GM21526 (cell line): ENCODE data around the gene C16orf86.

Experiments used
- ATAC-seq: cut with Tn5 transposase; IDR thresholded peaks from one replicate; pipeline ENCODE4 v1.9.1; 2021; ENCODE audit warnings: moderate library complexity; ENCODE audit not compliant: unreplicated experiment, low FRiP score

C16orf86 gene, protein sequence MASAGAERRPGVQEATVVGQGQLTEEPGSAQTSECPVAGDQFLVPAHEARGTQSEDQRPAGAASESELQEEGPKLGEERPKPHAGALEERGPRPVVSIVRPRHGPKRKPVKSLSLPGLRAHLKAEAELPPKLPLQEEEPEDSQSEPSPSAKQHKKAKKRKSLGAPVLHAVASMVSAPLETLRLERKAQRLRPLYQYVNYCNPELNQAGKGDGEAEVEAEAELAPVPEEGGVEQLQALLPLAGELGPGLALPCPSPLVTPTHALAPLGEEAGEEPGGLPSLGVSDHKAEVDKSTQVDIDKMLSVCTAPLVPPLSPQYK

DNA sequence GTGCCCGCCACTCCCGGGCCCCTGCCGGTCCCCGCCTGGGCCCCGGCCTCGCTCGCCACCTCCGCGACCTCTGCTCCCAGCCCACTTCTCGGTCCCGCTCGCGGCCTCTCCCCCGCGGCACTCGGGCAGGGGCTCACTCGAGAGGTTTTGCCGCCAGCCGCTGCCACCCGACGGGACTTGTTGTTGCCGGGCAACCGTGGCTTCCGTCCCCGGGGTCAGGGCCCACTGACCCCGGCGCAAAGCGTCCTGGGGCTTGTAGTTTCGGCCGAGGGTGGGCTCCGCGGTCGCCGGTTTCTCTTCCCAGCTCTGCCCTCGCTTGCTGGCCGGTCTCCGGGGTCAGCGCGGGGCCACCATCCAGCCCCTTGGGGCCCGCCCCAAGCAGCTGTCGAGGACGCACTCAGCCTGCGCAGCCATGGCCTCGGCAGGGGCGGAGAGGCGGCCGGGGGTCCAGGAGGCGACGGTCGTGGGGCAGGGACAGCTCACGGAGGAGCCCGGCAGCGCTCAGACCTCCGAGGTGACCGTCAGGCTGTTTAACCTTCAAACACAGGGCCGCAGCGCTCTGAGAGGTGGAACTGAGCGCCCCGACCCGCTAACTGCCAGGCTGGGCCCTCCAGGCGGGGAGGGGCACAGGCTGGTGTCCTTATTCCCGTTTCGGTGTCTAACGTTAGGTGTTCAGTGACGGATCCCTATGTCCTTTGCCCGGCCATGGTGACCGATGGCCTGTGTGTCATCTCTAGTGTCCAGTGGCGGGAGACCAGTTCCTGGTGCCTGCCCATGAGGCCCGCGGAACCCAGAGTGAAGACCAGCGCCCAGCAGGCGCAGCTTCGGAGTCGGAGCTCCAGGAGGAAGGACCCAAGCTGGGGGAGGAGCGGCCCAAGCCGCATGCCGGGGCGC lies at the start of gene C16orf86, which contains the start of gene ENKD1:
TSS of gene C16orf86 (plus strand) at position 256 of the 894 bp plus-strand sequence. CDS start at position 413, 157 bp downstream.
TSS of gene ENKD1 (minus strand) at position 192 of the 894 bp plus-strand sequence. CDS start 308 bp downstream, outside the sequence.
- no peak for ATAC-seq

DNA sequence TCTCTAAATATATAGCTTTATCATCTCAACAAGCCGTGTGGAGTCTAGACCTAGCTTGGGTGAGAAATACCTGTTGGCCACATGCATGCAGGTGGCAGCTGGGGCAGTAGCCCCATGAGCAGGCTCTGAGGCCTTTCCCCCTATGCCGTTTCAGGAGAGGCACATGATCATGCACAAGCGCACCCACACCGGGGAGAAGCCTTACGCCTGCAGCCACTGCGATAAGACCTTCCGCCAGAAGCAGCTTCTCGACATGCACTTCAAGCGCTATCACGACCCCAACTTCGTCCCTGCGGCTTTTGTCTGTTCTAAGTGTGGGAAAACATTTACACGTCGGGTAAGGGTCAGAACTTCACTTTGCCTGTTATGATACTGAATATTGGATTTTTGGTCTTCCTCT lies 38.4 kb upstream of the C16orf86 start:
- no peak for ATAC-seq

DNA sequence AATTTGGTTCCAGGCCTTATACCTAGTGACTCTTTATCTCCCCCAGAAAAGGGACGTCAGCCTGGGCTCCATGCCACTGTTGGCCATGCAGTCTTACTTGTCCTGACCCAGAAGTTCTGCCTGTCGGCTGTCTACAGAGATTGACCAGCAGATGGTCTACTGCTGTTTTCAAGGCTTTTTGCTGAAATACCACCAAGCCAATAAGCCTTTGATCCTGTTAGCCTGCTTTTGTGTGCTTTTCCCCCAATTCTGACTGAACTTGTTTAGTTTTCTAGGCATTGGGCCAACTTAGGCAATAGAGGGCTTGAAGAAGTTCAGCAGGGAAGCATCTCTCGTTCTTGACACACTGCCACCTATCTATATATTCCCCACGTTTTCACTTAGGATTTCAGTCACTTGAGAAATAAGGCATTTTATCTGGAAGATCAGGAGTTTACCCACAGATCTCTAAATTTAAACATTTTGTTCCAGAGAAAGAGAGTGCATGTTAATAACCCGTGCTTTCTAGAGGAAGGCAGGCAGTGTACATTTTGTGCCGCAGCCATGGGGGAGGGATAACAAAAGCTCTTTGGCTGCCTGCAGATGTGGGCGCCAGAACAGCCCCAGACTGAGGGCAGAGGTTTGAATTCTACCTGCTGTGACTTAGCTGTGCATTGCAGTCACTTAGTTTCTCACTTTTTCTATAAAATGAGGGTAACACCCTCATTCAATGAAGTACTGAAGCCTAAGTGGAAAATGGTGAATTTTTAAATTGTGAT lies 34.0 kb upstream of the C16orf86 start:
- no peak for ATAC-seq

DNA sequence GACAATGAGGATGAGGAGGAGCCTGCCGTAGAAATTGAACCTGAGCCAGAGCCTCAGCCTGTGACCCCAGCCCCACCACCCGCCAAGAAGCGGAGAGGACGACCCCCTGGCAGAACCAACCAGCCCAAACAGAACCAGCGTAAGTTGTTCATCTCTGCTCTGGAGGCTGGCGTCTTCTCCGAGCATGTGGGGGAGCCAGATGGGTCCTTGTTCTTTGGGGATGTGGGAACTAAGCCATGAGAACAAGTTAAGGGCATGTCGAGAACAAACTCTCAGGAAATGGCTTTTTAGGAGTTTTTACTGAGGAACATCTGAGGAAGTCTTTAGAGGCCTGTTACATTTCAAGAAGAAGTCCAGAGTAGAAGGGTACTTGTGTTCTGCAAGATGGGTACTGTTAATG lies 29.9 kb upstream of the C16orf86 start:
- ATAC-seq = no peak

DNA sequence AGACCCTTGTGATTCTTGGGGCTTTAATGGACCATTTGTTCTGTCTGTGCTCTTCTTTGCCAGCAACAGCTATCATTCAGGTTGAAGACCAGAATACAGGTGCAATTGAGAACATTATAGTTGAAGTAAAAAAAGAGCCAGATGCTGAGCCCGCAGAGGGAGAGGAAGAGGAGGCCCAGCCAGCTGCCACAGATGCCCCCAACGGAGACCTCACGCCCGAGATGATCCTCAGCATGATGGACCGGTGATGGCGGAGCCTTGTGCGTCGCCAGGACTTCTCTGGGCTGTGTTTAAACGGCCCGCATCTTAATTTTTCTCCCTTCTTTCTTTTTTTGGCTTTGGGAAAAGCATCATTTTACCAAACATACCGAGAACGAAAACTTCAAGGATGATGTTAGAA lies 29.0 kb upstream of the C16orf86 start:
- ATAC-seq = no peak

DNA sequence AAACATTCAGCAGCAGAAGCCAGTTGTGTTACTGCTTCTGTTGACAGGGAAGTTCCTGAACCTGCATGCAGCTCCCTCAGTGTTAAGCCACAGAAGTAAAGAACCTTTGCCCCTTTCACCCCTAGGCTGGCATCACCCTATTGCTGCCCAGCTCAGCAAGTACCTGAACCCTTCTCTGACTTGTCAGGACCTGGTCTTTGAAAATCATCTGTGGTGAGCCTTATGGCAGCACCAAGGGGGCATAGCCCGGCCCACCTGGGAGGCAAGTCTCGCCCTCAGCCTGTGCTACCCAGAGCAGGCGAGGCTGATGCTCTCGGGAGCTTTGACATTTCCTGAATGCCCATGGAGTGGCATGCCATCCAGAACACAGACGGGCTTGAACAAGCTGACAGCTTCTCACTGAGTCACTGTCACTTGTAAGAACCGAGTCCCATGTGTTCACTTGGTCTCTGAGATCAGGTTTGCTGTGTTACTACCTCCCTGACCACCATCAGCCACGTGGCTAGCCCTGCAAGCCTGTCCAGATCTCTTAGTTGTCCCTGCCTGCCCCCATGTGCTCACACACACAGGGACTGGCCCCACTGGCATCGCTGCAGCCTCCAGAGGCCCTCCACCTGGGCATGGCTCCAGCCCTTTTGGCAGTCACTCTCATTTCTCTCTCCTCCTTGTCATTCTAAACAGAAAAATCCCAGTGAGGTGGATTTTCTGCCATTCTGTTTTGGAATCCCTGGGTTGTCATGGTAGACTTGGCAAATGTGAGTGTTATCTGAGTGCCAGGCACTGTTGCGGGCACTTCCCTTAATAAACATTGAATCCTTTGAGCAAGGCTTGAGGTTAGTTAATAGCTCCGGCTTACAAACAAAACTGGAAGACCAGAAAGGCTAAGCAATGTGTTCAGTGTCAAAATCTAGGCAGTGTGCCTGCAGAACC lies 24.6 kb upstream of the C16orf86 start:
- ATAC-seq = no peak

DNA sequence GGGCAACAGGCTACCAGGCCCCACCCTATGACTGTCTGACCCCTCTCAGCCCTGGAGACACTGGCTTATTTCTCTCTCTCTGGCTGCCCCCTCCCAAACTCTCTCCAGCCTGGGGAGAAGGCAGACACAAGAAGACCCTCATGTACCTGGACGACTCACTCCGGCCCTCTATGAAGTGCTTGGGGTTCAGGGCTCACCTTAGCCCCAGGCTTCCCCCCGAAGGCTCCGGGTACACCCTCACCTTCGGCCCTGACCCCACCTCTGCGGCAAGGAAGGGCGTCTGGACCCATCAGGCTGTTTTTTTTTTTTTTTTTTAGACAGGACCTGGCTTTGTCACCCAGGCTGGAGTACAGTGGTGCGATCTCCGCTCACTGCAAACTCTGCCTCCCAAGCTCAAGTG lies 22.6 kb upstream of the C16orf86 start:
- ATAC-seq = no peak

DNA sequence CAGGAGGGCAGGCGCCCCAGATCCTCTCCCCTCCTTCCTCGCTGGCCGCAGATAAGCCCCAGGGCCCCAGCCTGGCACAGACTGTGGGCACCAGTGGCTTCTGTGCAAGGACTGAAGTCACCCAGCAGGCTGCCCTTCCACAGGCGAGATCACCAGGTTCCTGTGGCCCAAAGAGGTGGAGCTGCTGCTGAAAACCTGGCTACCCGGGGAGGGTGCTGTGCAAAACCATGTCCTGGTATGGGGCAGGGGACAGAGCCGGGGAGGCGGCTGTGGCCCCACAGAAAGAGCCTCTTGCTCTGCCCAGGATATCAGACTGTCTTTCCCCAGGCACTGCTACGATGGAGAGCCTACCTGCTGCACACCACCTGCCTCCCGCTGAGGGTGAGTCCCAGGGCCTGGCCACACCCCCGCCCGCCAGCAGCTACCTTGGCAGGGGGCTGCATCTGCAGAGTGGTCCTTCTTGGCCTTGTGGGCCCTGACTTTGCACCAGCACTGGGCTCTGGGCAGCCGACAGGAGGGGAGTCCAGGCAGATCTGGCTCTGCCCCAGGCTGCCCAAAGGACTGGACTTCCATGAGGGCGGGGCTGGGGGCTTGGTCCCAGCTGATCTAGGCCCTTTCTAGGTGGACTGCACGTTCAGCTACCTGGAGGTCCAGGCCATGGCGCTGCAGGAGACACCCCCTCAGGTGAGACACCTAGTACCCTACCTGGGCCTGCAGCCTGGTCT lies 21.1 kb upstream of the C16orf86 start:
- ATAC-seq = no peak

DNA sequence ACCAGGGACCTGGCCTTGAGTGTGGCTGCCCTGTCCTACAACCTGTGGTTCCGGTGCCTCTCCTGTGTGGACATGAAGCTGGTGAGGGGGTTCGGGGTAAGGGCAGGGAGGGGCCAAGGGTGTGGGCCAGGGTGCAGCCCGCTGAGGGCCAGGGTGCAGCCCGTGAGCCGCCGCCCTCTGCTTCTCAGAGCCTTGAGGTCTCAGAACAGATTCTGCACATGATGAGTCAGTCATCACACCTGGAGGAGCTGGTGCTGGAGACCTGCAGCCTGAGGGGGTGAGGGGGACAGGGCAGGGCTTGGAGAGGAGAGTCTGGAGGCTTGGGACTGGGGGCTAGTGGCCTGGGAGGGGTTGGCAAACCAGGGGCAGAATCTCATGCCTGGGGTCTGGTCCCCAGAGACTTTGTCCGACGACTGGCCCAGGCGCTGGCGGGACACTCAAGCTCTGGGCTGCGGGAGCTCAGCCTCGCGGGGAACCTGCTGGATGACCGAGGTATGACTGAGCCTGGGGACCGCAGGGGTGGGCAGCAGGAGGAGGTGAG lies 19.4 kb upstream of the C16orf86 start:
- ATAC-seq = no peak

DNA sequence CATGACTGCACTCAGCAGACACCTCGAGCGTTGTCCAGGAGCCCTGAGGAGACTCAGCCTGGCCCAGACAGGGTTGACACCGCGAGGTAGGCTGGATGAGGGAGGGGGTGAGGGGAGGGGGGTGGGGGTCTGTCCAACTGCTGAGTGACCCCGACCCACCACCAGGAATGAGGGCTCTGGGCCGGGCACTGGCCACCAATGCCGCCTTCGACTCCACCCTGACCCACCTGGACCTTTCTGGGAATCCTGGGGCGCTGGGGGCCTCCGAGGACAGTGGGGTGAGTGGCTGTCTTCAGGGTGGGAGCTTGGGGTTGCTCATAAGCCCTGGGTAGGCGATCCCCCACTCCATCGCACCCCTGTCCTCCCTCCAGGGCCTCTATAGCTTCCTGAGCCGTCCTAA lies 18.9 kb upstream of the C16orf86 start:
- ATAC-seq = no peak

DNA sequence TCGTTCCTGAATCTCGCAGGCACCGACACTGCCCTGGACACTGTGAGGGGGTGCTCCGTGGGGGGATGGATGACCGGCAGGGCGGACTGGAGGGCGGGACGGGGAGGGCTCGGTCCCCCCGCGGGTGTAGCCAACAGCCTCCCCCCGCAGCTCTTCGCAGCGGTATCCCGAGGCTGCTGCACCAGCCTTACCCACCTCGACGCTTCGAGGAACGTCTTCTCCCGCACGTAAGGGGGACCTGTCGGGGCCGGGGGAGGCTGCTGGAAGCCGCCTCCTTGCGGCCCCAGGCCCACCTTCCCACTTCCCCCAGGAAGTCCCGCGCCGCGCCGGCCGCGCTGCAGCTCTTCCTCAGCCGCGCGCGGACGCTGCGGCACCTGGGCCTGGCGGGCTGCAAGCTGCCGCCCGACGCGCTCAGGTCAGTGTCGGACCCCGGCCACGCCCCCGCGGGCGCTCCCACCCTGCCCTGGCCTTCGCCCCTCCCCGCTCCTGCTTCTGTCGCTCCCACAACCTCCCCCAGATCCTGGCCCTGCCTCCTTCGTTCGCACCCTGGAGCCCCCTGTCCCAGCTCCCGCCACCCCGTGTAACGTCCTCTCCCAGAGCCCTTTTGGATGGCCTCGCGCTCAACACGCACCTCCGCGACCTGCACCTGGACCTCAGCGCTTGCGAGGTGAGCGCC lies 18.4 kb upstream of the C16orf86 start:
- ATAC-seq = no peak

DNA sequence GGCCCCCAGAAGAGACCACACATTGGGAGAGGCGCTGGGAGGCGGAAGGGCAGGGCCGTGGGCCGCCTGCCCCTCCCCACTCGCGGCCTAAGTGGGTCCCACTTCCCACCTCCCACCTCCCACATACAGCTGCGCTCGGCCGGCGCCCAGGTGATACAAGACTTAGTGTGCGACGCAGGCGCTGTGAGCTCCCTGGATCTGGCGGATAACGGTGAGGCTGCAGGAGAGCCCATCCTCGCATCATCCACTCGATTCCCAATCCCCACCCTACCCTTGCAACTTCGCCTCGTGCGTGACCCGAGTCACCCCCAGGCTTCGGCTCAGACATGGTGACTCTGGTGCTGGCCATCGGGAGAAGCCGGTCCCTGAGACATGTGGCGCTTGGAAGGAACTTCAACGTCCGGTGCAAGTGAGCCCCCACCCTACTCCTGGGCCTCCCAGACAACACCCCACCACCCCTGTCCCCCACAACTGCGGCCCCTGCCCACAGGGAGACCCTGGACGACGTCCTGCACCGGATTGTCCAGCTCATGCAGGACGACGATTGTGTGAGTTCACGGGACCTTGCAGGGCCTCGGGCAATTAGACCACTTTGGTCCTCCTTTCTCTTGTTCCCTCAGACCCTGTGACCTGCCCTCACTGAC lies 17.7 kb upstream of the C16orf86 start:
- ATAC-seq = no peak

DNA sequence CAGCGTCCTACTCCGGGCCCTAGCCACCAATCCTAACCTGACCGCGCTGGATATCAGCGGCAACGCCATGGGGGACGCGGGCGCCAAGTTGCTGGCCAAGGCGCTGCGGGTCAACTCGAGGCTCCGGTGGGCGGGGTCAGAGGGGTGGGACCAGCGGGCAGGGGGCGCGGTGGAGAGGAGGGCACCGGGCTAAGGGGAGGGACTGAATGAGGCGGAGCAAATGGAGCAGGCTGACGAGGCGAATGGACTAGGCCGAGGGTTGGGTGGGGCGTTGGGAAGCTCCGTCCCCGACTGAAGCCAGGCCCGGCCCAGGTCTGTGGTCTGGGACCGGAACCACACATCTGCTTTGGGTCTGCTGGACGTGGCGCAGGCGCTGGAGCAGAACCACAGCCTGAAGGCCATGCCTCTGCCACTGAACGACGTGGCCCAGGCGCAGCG lies 17.1 kb upstream of the C16orf86 start:
- ATAC-seq = no peak

DNA sequence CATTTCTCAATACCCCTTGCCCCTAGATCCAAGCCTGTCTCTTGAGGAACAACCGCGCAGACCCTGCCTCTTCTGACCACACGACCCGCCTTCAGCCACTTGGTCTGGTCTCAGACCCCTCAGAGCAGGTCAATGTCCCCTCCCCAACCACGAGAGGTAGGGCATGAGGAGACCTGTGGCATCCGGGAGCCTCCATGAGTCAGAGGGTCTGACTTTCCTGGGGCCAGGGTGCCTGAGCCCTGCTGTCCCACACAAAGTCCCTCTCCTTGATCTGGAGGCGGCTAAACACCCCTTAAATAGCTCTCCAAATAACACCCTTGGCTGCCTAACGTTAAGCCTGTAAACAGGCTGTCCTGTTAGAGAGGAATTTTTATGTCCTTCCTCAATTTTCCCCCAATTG lies 16.6 kb upstream of the C16orf86 start:
- ATAC-seq = no peak

DNA sequence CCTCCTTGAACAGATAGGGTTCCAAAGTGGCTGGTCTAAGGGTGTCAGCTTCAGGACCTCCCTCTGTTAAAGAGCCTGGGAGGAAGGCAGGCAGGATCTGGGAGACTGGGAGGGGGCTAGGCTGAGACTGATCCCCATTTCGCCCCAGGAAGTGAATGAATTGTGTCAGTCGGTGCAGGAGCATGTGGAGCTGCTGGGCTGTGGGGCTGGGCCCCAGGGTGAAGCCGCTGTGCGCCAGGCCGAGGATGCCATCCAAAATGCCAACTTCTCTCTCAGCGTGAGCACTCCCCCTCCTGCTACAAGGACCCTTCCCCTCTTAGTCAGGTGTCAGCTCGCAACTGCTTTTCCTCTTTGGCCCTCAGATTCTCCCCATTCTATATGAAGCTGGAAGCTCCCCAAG lies 15.6 kb upstream of the C16orf86 start:
- no peak for ATAC-seq

DNA sequence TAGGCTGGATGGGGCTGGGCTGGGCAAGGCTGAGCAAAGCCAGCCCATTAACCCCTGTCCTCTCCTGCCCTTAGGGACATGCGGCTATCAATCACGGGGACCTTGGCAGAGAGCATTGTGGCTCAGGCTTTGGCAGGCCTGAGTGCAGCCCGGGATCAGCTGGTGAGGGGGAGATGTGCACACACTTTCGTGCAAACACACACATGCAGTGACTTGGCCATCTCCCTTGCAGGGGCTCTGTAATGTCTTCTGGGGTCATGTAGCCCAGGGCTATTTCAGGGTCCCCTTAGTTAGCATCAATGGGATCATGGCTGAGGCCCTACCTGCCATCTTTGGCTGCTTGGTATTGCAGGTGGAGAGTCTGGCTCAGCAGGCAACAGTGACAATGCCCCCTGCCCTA lies 14.8 kb upstream of the C16orf86 start:
- ATAC-seq = no peak

DNA sequence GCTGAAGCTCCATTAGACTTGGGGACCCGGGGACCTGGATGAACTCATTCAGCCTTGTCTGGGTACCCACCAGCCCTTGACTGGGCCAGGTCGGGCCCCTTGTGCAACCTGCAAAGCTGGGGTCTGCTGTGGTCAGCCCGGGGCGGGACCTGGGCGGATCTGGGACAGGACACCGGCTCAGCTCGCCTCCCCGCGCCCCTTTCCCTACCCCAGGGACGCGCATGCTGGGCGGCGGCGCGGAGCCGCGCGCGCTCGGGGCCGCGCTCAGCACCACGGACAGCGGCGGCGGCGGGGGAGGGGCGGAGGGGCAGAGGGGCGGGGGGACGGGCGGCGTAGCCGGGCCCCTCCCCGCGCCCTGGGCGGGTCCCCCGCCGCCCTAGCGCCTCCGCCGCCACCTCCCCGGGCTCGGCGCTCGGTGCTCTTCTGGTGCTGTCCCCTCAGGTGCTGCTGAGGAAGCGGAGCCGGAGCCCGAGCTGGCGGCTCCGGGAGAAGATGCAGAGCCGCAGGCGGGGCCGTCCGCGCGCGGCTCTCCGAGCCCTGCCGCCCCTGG lies 14.0 kb upstream of the C16orf86 start:
- no peak for ATAC-seq
